ENCODE data around the gene SLC38A10. TPM values are rescaled to one million over a fixed set of nuclear protein-coding genes. Genes with fewer than 3 reads are reported as not detected.

Gene SLC38A10
- total RNA-seq, 2 experiments from 2014 or later: 47.6 to 52.9 TPM

GRCh38 chr17:81253358-81254131 lies 41.6 kb downstream of the SLC38A10 start:
- no peak overlapping the region for H3K27ac Mint-ChIP-seq
- ChIA-PET POLR2A (no interaction called here), CTCF (interaction anchor here (0.7 to 1.2 kb wide), 5 partner anchors 42 to 298 kb away, joined by 3 to 8 read pairs (median 3); partner anchors contain the start of genes FAAP100 and SLC38A10)
- peaks cover 8% of the 10 kb centered on the region for H3K4me1 Mint-ChIP-seq
- intact Hi-C loops (cut with DNase I, micrococcal nuclease): loop anchor here (1.0 to 5.0 kb wide), 5 partner anchors 43 to 348 kb away; partner anchors contain the start of gene SLC38A10 (in 1 of the 2)
- ATAC-seq (peak; percentile 78), DNase-seq (peak; percentile 75)
- H3K27me3 Mint-ChIP-seq: no peaks in the 10 kb centered on the region
- peaks cover 13% of the 10 kb centered on the region for H3K36me3 Mint-ChIP-seq (ENCODE audit: low read depth)
- no peak overlapping the region for H3K4me3 Mint-ChIP-seq
- H3K9me3 Mint-ChIP-seq (ENCODE audit: low read depth): no peaks in the 10 kb centered on the region

- Mint-ChIP-seq H3K4me3 (no peak overlapping the region), H3K27ac (no peak overlapping the region), H3K9me3 (ENCODE audit: low read depth) (no peaks in the 10 kb centered on the region), H3K4me1 (peaks cover 8% of the 10 kb centered on the region), H3K36me3 (ENCODE audit: low read depth) (peaks cover 13% of the 10 kb centered on the region), H3K27me3 (no peaks in the 10 kb centered on the region)
- DNase-seq: no peak
- POLR2A ChIA-PET: no interaction called here
- intact Hi-C loops (cut with DNase I, micrococcal nuclease): loop anchor here (1.0 to 5.0 kb wide), 5 partner anchors 43 to 348 kb away; partner anchors contain the start of gene SLC38A10 (in 1 of the 2)
- ATAC-seq: peak; percentile 8
- CTCF ChIA-PET: interaction anchor here (0.7 to 1.2 kb wide), 5 partner anchors 42 to 299 kb away, joined by 3 to 8 read pairs (median 3); partner anchors contain the start of genes FAAP100 and SLC38A10
Measured at GRCh38 chr17:81252987-81253329, 42.1 kb downstream of the SLC38A10 start.

GRCh38 chr17:81252326-81252986 lies 42.7 kb downstream of the SLC38A10 start:
- CTCF ChIA-PET: interaction anchor here (0.7 to 1.2 kb wide), 6 partner anchors 43 to 300 kb away, joined by 3 to 8 read pairs (median 3); partner anchors contain the start of genes FAAP100 and SLC38A10
- no peaks in the 10 kb centered on the region for H3K9me3 Mint-ChIP-seq (ENCODE audit: low read depth)
- H3K4me1 Mint-ChIP-seq: peaks cover 8% of the 10 kb centered on the region
- no peak for DNase-seq
- POLR2A ChIA-PET: no interaction called here
- H3K4me3 Mint-ChIP-seq: no peak overlapping the region
- intact Hi-C loops (cut with DNase I, micrococcal nuclease): loop anchor here in 1 of 2 experiments (2.0 to 5.0 kb wide), 2 partner anchors 45 to 348 kb away; partner anchors contain the start of gene SLC38A10
- peaks cover 13% of the 10 kb centered on the region for H3K36me3 Mint-ChIP-seq (ENCODE audit: low read depth)
- no peak for ATAC-seq
- no peaks in the 10 kb centered on the region for H3K27me3 Mint-ChIP-seq
- H3K27ac Mint-ChIP-seq: no peak overlapping the region

- POLR2A ChIA-PET: no interaction called here
Measured at GRCh38 chr17:81251709-81252301, 43.3 kb downstream of the SLC38A10 start.

GRCh38 chr17:81251094-81251708 lies 43.9 kb downstream of the SLC38A10 start:
- Mint-ChIP-seq H3K36me3 (ENCODE audit: low read depth) (peaks cover 13% of the 10 kb centered on the region), H3K9me3 (ENCODE audit: low read depth) (no peaks in the 10 kb centered on the region), H3K4me3 (no peak overlapping the region), H3K27ac (no peak overlapping the region), H3K27me3 (no peaks in the 10 kb centered on the region), H3K4me1 (peaks cover 8% of the 10 kb centered on the region)
- DNase-seq (no peak), ATAC-seq (no peak)
- intact Hi-C loops (cut with DNase I, micrococcal nuclease): loop anchor here in 1 of 2 experiments (5.0 kb wide), 1 partner anchor 46 kb away; the partner anchor contains the start of gene SLC38A10
- POLR2A ChIA-PET: no interaction called here
- CTCF ChIA-PET: no interaction called here

More at GRCh38 chr17:81251709-81252301, 43.3 kb downstream of the SLC38A10 start:
- CTCF ChIA-PET: interaction anchor here (0.7 kb wide), 1 partner anchor 203 kb away, joined by 3 read pairs; no protein-coding TSS in a partner anchor
- no peak for DNase-seq
- no peak for ATAC-seq
- Mint-ChIP-seq H3K27ac (no peak overlapping the region), H3K9me3 (ENCODE audit: low read depth) (no peaks in the 10 kb centered on the region), H3K36me3 (ENCODE audit: low read depth) (peaks cover 13% of the 10 kb centered on the region), H3K27me3 (no peaks in the 10 kb centered on the region), H3K4me1 (peaks cover 8% of the 10 kb centered on the region), H3K4me3 (no peak overlapping the region)
- intact Hi-C loops (cut with DNase I, micrococcal nuclease): loop anchor here in 1 of 2 experiments (2.0 to 5.0 kb wide), 2 partner anchors 45 to 349 kb away; partner anchors contain the start of gene SLC38A10

GRCh38 chr17:81250286-81251093 lies 44.6 kb downstream of the SLC38A10 start:
- Mint-ChIP-seq H3K27ac (no peak overlapping the region), H3K36me3 (ENCODE audit: low read depth) (peaks cover 13% of the 10 kb centered on the region), H3K4me3 (no peak overlapping the region), H3K27me3 (no peaks in the 10 kb centered on the region), H3K9me3 (ENCODE audit: low read depth) (no peaks in the 10 kb centered on the region), H3K4me1 (peaks cover 8% of the 10 kb centered on the region)
- intact Hi-C loops (cut with DNase I, micrococcal nuclease): loop anchor here in 1 of 2 experiments (5.0 kb wide), 1 partner anchor 47 kb away; the partner anchor contains the start of gene SLC38A10
- CTCF ChIA-PET: interaction anchor here (0.7 to 1.0 kb wide), 2 partner anchors 69 to 321 kb away, joined by 3 to 4 read pairs; no protein-coding TSS in a partner anchor
- no peak for DNase-seq
- POLR2A ChIA-PET: no interaction called here
- ATAC-seq: no peak

- ChIA-PET CTCF (interaction anchor here (1.0 kb wide), 1 partner anchor 70 kb away, joined by 4 read pairs; no protein-coding TSS in a partner anchor), POLR2A (no interaction called here)
- no peak for ATAC-seq
- Mint-ChIP-seq H3K27ac (no peak overlapping the region), H3K4me1 (peaks cover 8% of the 10 kb centered on the region), H3K36me3 (ENCODE audit: low read depth) (peaks cover 13% of the 10 kb centered on the region), H3K4me3 (no peak overlapping the region), H3K27me3 (no peaks in the 10 kb centered on the region), H3K9me3 (ENCODE audit: low read depth) (no peaks in the 10 kb centered on the region)
- no peak for DNase-seq
- intact Hi-C loops (cut with DNase I, micrococcal nuclease): loop anchor here in 1 of 2 experiments (5.0 to 10.0 kb wide), 2 partner anchors 48 to 225 kb away; partner anchors contain the start of gene SLC38A10
Measured at GRCh38 chr17:81249223-81250040, 45.7 kb downstream of the SLC38A10 start.

- peaks cover 13% of the 10 kb centered on the region for H3K36me3 Mint-ChIP-seq (ENCODE audit: low read depth)
- no peak for ATAC-seq
- peaks cover 5% of the 10 kb centered on the region for H3K4me1 Mint-ChIP-seq
- intact Hi-C loops (cut with DNase I, micrococcal nuclease): loop anchor here in 1 of 2 experiments (10.0 kb wide), 1 partner anchor 224 kb away; no protein-coding TSS in a partner anchor
- no peak for DNase-seq
- ChIA-PET CTCF (no interaction called here), POLR2A (no interaction called here)
- no peaks in the 10 kb centered on the region for H3K9me3 Mint-ChIP-seq (ENCODE audit: low read depth)
- H3K4me3 Mint-ChIP-seq: no peak overlapping the region
- H3K27ac Mint-ChIP-seq: no peak overlapping the region
- H3K27me3 Mint-ChIP-seq: no peaks in the 10 kb centered on the region
Measured at GRCh38 chr17:81248649-81249048, 46.5 kb downstream of the SLC38A10 start.

GRCh38 chr17:81247339-81247990 lies 47.6 kb downstream of the SLC38A10 start:
- H3K27me3 Mint-ChIP-seq: no peaks in the 10 kb centered on the region
- H3K36me3 Mint-ChIP-seq (ENCODE audit: low read depth): peaks cover 8% of the 10 kb centered on the region
- H3K4me1 Mint-ChIP-seq: no peaks in the 10 kb centered on the region
- no peak overlapping the region for H3K27ac Mint-ChIP-seq
- H3K9me3 Mint-ChIP-seq (ENCODE audit: low read depth): no peaks in the 10 kb centered on the region
- POLR2A ChIA-PET: interaction anchor here (0.6 kb wide), 1 partner anchor 43 kb away, joined by 4 read pairs; no protein-coding TSS in a partner anchor
- DNase-seq: no peak
- ATAC-seq: no peak
- intact Hi-C loops (cut with DNase I, micrococcal nuclease): loop anchor here in 1 of 2 experiments (10.0 kb wide), 1 partner anchor 223 kb away; no protein-coding TSS in a partner anchor
- CTCF ChIA-PET: interaction anchor here (0.6 kb wide), 1 partner anchor 199 kb away, joined by 3 read pairs; no protein-coding TSS in a partner anchor
- H3K4me3 Mint-ChIP-seq: no peak overlapping the region
